Astrocyte of the cerebellum (primary cell): Measurements from ENCODE around the gene OLFML2A.

Source experiments
- DNase-seq: peaks from one replicate; pipeline ENCODE4 v3.0.0-alpha.2; 2011; ENCODE audit warnings: low read depth
- H3K4me3 ChIP-seq: 2 replicates; pipeline ENCODE4 v1.5.1; 2011; ENCODE audit warnings: mild to moderate bottlenecking, low read depth, low read length, moderate library complexity
- in situ Hi-C: cut with HindIII; loops from 2 replicates; pipeline ENCODE4 v1.10.0; 2017; ENCODE audit warnings: low sequenced_read_pairs
- TF ChIP-seq, protein P1 (sequence below): IDR thresholded peaks from 2 replicates; pipeline ENCODE4 v1.5.1; 2012; ENCODE audit warnings: low read length, low read depth, moderate library complexity, mild to moderate bottlenecking; ENCODE audit errors: missing control alignments

OLFML2A gene

DNA sequence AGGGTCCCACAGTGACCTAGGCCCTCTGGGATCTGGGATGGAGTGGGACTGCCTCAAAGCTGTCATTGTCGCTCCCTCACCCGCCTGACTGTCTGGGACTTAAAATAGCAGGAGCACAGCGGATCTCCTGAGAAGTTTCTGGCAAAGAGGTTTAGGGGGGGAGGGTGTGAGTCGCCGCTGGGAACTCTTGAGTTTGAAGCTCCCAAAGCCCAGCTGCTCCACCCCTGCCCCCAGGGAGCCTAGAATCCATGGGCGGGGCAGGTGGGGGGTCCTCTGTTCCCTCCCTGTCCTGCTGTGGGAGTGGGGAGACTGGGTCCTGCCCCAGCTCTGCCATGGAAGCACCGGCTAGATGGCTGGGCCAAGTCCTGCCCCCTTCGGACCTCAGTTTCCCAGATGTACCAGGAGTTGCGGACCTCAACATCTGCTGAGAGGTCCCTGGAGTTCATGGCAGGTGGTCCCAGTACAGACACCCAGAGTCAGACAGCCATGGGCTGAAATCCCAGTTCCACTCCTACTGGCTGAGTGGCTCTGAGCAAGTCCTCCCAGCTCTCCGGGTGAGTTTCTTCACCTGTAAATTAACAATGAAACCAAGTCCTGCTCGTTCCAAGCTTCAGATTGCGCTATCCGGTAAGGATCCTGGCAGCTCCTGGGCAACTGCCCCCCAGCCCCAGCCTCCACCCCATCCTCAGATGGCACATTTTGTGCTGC, 75.3 kb downstream of the OLFML2A start:
- in situ Hi-C loops = loop anchor here (5.0 kb wide), 1 partner anchor 80 kb away; the partner anchor contains the start of gene NR6A1

DNA sequence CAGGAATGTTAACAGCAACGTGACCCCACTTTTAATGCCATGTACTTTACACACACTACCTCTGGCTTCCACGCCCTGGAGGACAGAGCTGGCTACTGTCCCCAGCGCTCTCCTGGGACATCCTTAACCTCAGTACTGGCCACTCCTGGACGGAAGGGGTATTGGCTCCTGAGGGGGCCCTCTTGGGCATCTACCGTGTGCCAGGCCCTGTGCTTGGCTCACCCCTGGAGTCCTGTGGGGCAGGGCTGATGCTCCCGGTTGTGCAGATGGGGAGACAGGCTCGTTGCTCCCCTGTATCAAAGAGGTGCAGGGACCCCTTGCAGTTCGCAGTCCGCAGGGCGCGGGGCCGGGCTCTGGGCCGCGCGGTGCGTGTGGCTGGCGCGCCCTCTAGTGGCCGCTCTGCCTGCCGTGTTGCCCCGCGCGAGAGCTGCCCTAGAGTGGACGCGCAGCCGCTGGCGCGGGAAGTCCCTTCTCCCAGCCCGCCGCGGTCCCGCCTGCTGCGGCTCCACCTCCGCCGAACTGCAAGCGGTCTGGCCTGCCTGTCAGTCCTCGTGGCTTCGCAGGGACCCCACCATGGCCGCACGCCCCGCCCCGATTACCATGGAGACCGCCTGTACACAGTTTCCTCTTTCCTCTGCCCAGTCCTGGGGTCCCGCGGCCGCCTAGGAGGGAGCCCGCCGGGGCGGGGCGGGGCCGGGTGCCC, 76.0 kb downstream of the OLFML2A start, which contains the start of gene WDR38:
Gene WDR38, plus strand, starts transcription at position 632 of the 703 bp plus-strand sequence. CDS start 72 bp downstream, outside the sequence.
- H3K4me3 ChIP-seq = peak within 1 kb of the TSS; percentile 42
- TF ChIP-seq, protein P1, sequence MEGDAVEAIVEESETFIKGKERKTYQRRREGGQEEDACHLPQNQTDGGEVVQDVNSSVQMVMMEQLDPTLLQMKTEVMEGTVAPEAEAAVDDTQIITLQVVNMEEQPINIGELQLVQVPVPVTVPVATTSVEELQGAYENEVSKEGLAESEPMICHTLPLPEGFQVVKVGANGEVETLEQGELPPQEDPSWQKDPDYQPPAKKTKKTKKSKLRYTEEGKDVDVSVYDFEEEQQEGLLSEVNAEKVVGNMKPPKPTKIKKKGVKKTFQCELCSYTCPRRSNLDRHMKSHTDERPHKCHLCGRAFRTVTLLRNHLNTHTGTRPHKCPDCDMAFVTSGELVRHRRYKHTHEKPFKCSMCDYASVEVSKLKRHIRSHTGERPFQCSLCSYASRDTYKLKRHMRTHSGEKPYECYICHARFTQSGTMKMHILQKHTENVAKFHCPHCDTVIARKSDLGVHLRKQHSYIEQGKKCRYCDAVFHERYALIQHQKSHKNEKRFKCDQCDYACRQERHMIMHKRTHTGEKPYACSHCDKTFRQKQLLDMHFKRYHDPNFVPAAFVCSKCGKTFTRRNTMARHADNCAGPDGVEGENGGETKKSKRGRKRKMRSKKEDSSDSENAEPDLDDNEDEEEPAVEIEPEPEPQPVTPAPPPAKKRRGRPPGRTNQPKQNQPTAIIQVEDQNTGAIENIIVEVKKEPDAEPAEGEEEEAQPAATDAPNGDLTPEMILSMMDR = peak; percentile 82
- no peak for DNase-seq
- in situ Hi-C loops = loop anchor here (5.0 kb wide), 1 partner anchor 81 kb away; the partner anchor contains the start of gene NR6A1

More for the DNA sequence above, 75.3 kb downstream of the OLFML2A start:
- DNase-seq = no peak
- no peak overlapping the region for H3K4me3 ChIP-seq
- TF ChIP-seq, protein P1 = no peak

DNA sequence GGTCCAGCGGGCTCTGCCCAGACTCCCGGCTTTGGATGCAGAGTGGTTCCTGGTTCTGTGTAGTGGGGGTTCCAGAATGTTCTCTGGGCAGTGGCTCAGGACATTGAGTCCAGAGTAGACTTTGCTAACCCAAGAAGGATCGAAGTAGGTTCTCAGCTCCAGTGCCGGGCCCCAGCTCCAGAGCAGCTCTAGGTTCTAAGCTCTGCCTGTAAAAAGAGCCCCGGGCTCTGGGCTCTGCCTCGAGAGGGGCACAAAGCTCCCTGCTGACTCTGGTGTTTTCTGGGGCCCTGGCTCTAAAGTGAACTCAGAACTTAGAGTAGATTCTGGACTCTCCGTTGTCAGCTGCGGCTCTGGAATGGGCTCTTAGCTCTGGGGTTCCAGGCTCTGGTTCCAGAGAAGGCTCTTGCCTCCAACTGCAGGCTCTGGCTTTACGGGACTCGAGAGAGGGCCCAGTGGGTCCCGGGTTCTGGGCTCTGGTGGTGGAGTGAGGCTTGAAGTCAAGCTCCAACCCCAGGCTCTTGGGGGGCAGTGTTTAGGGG, 76.7 kb downstream of the OLFML2A start:
- in situ Hi-C loops = loop anchor here (5.0 kb wide), 1 partner anchor 81 kb away; the partner anchor contains the start of gene NR6A1

DNA sequence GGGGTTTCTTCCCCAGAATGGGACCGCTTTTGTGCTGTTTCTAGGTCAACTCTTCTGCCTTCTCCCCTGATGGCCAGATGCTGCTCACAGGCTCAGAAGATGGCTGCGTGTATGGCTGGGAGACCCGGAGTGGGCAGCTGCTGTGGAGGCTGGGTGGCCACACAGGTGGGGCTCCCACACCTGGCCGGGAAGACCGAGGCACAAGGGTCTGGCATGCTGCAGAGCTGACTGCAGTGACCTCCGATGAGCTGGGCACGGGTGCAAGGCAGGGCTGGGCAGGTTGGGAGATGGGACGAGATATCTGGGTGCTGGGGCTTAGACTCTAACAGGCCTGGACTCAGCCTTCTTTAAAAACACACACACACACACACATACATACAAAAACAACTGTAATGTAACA, 77.2 kb downstream of the OLFML2A start:
- no peak for DNase-seq
- TF ChIP-seq, protein P1 = no peak
- H3K4me3 ChIP-seq = no peak overlapping the region
- in situ Hi-C loops = loop anchor here (5.0 kb wide), 1 partner anchor 82 kb away; the partner anchor contains the start of gene NR6A1

More for the DNA sequence above, 76.7 kb downstream of the OLFML2A start:
- TF ChIP-seq, protein P1 = no peak
- H3K4me3 ChIP-seq = peak overlapping the region; percentile 42
- no peak for DNase-seq

DNA sequence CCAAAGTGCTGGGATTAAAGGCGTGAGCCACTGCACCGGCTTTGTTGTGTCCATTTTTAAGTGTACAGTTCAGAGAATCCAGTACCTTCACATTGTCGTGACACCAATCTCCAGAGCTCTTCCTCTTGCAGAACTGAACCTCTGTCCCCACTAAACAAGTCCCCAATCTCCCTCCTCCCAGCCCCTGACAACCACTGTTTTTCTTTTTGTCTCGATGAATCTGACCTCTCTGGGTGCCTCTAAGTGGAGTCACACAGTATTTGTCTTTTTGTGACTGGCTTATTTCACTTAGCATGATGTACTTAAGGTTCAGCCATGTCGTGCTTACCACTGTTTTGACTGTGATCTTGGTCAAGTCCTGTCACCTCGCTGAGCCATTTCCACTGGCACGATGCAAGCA, 77.9 kb downstream of the OLFML2A start:
- in situ Hi-C loops = loop anchor here (5.0 kb wide), 1 partner anchor 83 kb away; the partner anchor contains the start of gene NR6A1
- TF ChIP-seq, protein P1 = no peak
- H3K4me3 ChIP-seq = no peak overlapping the region
- no peak for DNase-seq

DNA sequence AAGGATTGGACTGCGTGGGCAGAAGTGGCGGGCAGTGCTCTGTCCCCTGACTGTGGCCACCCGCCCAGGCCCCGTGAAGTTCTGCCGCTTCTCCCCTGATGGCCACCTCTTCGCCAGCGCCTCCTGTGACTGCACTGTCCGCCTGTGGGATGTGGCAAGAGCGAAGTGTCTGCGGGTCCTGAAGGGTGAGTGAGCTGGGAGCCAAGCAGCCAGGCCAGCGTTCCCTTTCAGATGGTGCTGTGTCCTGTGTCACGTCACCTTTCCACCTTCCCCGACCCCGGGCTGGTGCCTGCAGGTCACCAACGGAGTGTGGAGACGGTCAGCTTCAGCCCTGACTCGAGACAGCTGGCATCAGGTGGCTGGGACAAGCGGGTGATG, 78.6 kb downstream of the OLFML2A start:
- TF ChIP-seq, protein P1 = no peak
- no peak for DNase-seq
- in situ Hi-C loops = no loop called here
- no peak overlapping the region for H3K4me3 ChIP-seq
